Measurements from ENCODE around the gene ERC2.

DNA sequence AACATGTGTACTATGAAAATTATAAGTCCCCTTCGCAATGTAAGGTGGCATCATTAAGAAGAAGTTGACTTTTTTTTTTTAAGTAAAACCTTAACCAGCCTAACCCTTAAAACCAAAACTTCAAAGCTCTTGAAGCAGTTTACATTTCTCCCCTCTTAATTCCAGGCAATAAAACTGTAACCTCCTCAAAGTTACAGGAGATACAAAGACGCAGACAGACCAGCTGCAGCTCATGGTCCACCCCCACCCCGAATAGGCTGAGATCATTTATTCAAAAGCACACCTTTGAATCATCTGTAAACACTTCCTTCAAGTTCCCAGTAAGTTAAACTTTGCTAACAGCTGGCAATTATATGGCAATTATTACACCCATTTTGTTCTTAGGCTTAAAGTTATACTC, 414.5 kb downstream of the ERC2 start:
- TF ChIP-seq CTCF (IDR thresholded peaks at IDR 0.05; ENCODE audit: low read length) (no peak), EZH2 (IDR thresholded peaks at IDR 0.05; ENCODE audit: borderline replicate concordance, low read length) (no peak)
